Thoracic aorta (tissue), 2 donors: ENCODE results near the gene DQX1. TPM values are rescaled to one million over a fixed set of nuclear protein-coding genes. Genes with fewer than 3 reads are reported as not detected.

Experiments
- ATAC-seq: fragments of 150-250 bp; one replicate; pipeline ENCODE4 v1.8.0; 2017; ENCODE audit warnings: low read depth; ENCODE audit not compliant: insufficient number of reproducible peaks, low FRiP score
- DNase-seq: peaks from one replicate; pipeline ENCODE4 v3.0.0-alpha.2; 2020; ENCODE audit warnings: low spot score
- H3K27ac ChIP-seq, 2 donors: fragments of 200-600 bp; sonication (generic); 1 replicate in 1 of 2; 2 replicates in 1 of 2; pipeline ENCODE4 v1.5.1; 2016; ENCODE audit warnings: mild to moderate bottlenecking in 2 of 2, moderate library complexity in 2 of 2
- H3K27me3 ChIP-seq: fragments of 200-600 bp; sonication (generic); replicated peaks from 2 replicates; pipeline ENCODE4 v1.6.0; 2016; ENCODE audit warnings: mild to moderate bottlenecking; ENCODE audit not compliant: insufficient read depth
- H3K36me3 ChIP-seq: fragments of 200-600 bp; sonication (generic); one replicate; pipeline ENCODE4 v1.5.1; 2016
- H3K4me1 ChIP-seq, 2 donors: fragments of 200-600 bp; sonication (generic); 1 replicate in 1 of 2; 2 replicates in 1 of 2; pipeline versions ENCODE4 v1.5.1 to v1.6.0; 2016; ENCODE audit warnings: low read depth in 2 of 2, mild to moderate bottlenecking in 1 of 2; ENCODE audit not compliant: control insufficient read depth in 1 of 2
- H3K4me3 ChIP-seq: fragments of 200-600 bp; sonication (generic); 2 replicates; pipeline ENCODE4 v1.5.1; 2016; ENCODE audit warnings: mild to moderate bottlenecking
- H3K9me3 ChIP-seq: fragments of 200-600 bp; sonication (generic); 2 replicates; pipeline ENCODE4 v1.5.1; 2016
- CTCF ChIP-seq: fragments of 200-600 bp; sonication (generic); IDR thresholded peaks from one replicate; pipeline ENCODE4 v1.5.1; 2019; ENCODE audit warnings: antibody characterized with exemption
- total RNA-seq, 2 donors: library from RNA; depleted of rRNA; stranded (reverse); fragments of >200 nt; gene quantifications; one replicate each; pipeline versions ENCODE4 v1.1.0 to v1.2.3, GENCODE V29; 2016

DQX1 gene
- total RNA-seq, 2 donors from 2014 or later, result 1.9 TPM; not detected in 1

GRCh38 chr2:74516650-74517049, 9.4 kb downstream of the DQX1 start:
- Histone ChIP-seq H3K36me3 (no peaks in the 10 kb centered on the region), H3K4me3 (peak overlapping the region; percentile 51)
- no peak for ATAC-seq

GRCh38 chr2:74515981-74516633, 9.9 kb downstream of the DQX1 start:
- no peaks in the 10 kb centered on the region for H3K9me3 ChIP-seq
- TF ChIP-seq CTCF, result no peak
- H3K4me3 ChIP-seq, result peak overlapping the region; percentile 51
- H3K27me3 ChIP-seq, result peaks cover 64% of the 10 kb centered on the region
- DNase-seq, result no peak
- no peaks in the 10 kb centered on the region for H3K36me3 ChIP-seq
- H3K27ac ChIP-seq, result no peak overlapping the region
- ATAC-seq, result no peak
- H3K4me1 ChIP-seq, result peaks cover 8 to 29% of the 10 kb centered on the region in 2 donors

More at GRCh38 chr2:74516650-74517049, 9.4 kb downstream of the DQX1 start:
- Histone ChIP-seq H3K9me3 (no peaks in the 10 kb centered on the region), H3K27me3 (peaks cover 62% of the 10 kb centered on the region), H3K27ac (no peak overlapping the region), H3K4me1 (peaks cover 8 to 29% of the 10 kb centered on the region in 2 donors)
- no peak for DNase-seq
- TF ChIP-seq CTCF, result no peak

GRCh38 chr2:74515271-74515980, 10.6 kb downstream of the DQX1 start:
- H3K4me3 ChIP-seq, result peak overlapping the region; percentile 51
- no peak overlapping the region for H3K27ac ChIP-seq

GRCh38 chr2:74514368-74515270, 11.4 kb downstream of the DQX1 start, which contains the start of gene TLX2:
Gene TLX2 (plus strand): TSS chr2:74514450. CDS start chr2:74514807, 357 bp downstream.
- peak within 1 kb of the TSS; percentile 50 for H3K4me3 ChIP-seq
- DNase-seq (no peak), ATAC-seq (no peak)
- no peak within 1 kb of the TSS for H3K27ac ChIP-seq
- H3K4me1 ChIP-seq, result peaks cover 8 to 29% of the 10 kb centered on the region in 2 donors
- TF ChIP-seq CTCF, result no peak
- no peaks in the 10 kb centered on the region for H3K36me3 ChIP-seq
- peaks cover 64% of the 10 kb centered on the region for H3K27me3 ChIP-seq
- H3K9me3 ChIP-seq, result no peaks in the 10 kb centered on the region

More at GRCh38 chr2:74515271-74515980, 10.6 kb downstream of the DQX1 start:
- ATAC-seq (no peak), DNase-seq (no peak)
- no peaks in the 10 kb centered on the region for H3K36me3 ChIP-seq
- no peak for TF ChIP-seq CTCF
- no peaks in the 10 kb centered on the region for H3K9me3 ChIP-seq
- H3K4me1 ChIP-seq, result peaks cover 8 to 29% of the 10 kb centered on the region in 2 donors
- peaks cover 64% of the 10 kb centered on the region for H3K27me3 ChIP-seq
